CD4-positive, alpha-beta T cell treated with Interleukin-2 at 100 ng/mL for 4 hours (primary cell): ENCODE results near the gene LSM14A.
"Not testable (repeated sequence)": the region's sequence is repeated elsewhere in the genome, so short reads cannot be mapped to it uniquely, and the experiment has no call there.

Source experiments
- DNase-seq: peaks from one replicate; pipeline ENCODE4 v3.0.0-alpha.2; 2020; ENCODE audit warnings: low spot score

LSM14A gene

DNA sequence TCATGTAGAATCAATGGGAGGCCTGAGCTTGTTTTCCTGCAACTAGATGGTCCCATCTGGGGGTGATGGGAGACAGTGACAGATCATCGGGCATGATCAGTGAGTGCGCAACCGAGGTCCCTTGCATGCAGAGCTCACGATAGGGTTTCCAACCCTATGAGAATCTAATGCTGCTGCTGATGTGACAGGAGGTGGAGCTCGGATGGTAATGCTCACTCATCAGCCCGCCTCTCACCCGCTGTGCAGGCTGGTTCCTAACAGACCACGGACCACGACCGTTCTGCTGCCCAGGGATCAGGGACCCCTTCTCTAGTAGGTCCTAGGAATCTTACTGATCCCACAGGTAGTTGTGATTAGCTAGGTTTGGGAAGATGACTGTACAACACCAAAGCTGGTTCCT lies 58.5 kb downstream of the LSM14A start:
- no peak for DNase-seq

GRCh38 chr19:34231439-34231838 lies 59.1 kb downstream of the LSM14A start:
- no peak for DNase-seq

- peak; percentile 30 for DNase-seq
These were observed 60.5 kb downstream of the LSM14A start for GRCh38 chr19:34232566-34233481.

DNA sequence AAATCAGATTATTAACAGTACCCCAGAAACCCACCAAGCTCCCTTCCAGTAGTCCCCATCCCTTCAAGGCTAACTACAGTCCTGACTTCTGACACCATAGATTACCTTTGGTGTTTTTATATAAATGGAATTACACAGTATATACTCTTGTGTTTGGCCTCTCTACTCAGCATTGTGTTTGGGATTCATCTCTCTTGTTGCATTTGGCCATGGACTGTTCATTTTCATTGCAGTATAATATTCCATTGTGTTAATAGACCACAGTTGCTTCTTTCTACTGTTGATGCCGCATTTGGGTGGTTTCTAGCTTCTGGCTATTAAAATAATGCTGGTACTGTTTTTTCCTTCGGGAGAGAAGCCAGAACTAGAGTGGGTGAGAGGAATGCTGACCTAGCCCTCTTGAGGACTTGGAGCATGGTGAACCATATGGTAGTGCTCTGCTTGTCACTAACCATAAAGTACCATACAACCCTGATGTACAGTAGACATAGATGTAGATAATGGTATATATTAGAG lies 63.2 kb downstream of the LSM14A start:
- DNase-seq, result no peak

- DNase-seq, result no peak
These were observed 64.0 kb downstream of the LSM14A start for GRCh38 chr19:34236035-34236987.

DNA sequence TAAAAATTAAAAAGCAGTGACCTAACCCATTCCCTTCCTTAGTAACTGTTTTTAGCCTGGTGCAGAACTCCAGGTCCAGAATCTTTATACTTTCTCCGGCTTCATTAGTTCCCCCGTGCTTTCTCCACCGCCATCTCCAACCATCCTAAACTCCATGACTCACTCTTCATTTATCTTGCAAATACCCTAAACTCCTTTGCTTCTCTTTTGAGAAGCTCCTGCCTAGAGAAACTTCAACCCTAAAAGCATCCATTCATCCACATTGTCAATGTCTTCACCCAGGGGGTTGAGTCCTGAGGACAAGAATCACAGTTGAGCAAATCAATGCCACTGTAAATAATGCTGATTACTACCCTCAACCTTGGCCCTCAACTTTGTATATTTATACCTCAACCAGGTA lies 65.0 kb downstream of the LSM14A start:
- no peak for DNase-seq

GRCh38 chr19:34237939-34238338 lies 65.6 kb downstream of the LSM14A start:
- no peak for DNase-seq

DNA sequence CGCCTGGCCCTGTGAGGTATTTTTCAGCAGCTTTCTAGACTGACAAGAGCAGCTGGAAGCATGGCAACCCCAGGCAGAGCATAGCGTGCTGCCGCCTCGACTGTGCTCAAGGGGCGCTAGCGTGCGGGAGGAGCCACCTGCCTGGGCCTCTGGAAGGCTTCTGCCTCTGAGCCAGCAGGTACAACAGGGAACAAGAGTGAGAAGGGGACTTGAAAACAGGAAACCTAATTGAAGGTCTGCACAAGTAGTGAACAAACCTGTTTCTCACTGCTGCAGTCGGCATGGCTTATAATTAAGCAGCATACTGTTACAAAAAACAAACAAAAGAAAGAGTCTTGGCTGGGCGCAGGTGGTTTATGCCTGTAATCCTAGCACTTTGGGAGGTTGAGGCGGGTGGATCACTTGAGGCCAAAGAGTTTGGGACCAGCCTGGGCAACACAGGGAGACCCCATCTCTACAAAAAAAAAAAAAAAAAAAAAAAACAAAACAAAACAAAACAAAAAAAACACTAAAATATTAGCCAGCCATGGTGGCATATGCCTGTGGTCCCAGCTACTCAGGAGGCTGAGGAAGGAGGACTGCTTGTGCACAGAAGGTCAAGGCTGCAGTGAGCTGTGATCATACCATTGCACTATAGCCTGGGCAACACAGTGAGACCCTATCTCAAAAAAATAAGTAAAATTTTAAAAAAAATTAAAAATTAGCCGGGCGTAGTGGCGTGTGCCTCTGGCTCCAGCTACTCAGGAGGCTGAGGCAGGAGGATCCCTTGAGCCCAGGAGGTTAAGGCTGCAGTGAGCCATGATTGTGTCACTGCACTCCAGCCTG lies 69.4 kb downstream of the LSM14A start:
- no peak for DNase-seq

- not testable (repeated sequence) for DNase-seq
These were observed 71.0 kb downstream of the LSM14A start for GRCh38 chr19:34243138-34243875.

DNA sequence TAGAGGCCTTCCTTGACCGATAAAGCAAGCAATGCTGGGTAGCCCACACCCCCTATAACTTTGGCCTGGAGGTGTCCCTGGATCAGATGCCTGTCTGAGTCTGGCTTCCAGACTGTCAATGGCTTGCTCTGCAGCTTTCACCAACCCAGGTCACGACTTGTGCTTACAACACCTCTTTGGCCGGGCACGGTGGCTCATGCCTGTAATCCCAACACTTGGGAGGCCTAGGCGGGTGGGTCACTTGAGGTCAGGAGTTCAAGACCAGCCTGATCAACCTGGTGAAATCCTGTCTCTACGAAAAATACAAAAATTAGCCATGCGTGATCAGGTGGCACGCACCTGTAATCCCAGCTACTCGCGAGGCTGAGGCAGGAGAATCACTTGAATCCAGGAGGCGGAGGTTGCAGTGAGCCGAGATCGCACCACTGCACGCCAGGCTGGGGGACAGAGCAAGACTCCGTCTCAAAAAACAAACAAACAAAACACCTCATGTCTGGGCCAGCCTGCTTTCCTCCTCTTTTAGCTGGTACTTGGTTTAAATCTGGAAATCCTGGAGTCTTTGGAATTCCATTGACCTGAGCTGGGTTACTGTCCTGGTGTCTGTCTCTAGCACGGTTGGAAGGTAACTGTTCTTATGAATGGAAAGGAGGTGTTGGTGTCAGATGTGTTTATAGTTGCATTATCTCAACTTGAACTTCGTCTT lies 71.7 kb downstream of the LSM14A start:
- DNase-seq, result no peak

DNA sequence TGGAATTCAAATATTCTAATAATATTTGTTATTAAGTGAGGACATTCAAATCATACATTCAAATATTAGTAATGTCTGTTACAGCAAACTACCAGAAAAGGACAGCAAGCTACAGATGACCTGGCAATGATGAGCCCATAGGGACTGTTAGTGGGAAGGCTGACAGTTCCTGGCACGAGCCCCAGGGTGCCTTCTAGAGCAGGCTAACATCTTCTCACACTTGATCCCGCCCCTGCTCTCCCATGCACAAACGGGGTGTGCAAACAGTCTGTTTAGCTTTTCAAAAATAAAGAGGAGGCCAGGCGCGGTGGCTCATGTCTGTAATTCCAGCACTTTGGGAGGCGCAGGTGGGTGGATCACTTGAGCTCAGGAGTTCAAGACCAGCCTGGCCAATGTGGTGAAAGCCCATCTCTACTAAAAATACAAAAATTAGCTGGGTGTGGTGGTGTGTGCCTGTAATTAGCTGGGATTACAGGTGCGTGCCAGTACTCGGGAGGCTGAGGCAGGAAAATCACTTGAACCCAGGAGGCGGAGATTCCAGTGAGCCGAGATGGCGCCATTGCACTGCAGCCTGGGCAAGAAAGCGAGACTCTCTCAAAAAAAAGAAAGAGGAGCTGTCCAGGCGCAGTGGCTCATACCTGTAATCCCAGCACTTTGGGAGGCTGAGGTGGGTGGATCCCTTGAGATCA lies 72.5 kb downstream of the LSM14A start:
- DNase-seq, result no peak

DNA sequence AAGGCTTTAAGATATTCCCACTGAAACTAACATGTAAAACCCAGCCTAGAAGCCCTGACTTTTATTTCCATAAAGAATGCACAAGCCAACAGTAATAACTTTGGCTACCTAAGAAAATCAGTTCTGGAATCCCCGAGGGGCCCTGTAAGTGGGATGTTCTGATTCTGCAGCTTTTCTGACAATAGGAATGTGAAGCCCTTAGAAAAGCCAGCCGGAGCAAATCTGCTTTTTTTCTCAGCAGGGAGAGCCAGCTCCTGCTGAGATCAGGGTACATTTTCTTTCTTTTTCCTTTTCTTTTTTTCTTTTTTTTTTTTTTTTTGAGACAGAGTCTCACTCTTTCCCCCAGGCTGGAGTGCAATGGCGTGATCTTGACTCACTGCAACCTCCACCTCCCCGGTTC lies 74.0 kb downstream of the LSM14A start:
- DNase-seq, result no peak

DNA sequence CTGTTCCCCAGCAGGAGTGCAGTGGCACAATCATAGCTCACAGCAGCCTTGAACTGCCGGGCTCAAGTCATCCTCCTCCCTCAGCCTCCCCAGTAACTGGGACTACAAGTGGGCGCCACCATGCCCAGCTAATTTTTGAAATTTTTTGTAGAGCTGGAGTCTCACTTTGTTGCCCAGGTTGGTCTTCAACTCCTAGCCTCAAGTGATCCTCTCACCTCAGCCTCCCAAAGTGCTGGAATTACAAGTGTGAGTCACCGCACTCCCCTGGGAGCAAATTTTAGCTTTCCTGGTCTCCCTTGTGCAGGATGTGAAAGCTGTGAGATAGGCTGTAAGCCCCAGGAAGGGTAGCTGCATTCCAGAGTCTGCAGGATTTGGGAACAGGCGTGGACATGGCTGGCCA lies 76.6 kb downstream of the LSM14A start:
- DNase-seq, result no peak

DNA sequence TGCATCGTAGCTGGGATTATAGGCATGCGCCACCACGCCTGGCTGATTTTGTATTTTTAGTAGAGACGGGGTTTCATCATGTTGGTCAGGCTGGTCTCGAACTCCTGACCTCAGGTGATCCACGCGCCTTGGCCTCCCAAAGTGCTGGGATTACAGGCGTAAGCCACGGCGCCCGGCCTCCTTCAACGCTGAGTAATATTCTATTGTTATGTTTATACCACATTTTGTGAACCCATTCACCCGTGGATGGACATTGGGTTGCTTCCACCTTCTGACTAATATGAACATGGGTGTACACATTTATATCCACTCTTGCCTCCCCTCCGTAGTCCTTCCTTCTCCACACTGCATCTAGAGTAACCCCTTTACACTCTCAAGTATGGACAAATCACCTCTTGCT lies 80.9 kb downstream of the LSM14A start:
- not testable (repeated sequence) for DNase-seq

- not testable (repeated sequence) for DNase-seq
These were observed 81.4 kb downstream of the LSM14A start for GRCh38 chr19:34253681-34254045.

- DNase-seq, result peak; percentile 82
These were observed 81.9 kb downstream of the LSM14A start, which contains the start of gene GARRE1 for GRCh38 chr19:34254046-34254697. Gene GARRE1 (plus strand): TSS chr19:34254554. CDS start chr19:34300474, 45,920 bp downstream.

DNA sequence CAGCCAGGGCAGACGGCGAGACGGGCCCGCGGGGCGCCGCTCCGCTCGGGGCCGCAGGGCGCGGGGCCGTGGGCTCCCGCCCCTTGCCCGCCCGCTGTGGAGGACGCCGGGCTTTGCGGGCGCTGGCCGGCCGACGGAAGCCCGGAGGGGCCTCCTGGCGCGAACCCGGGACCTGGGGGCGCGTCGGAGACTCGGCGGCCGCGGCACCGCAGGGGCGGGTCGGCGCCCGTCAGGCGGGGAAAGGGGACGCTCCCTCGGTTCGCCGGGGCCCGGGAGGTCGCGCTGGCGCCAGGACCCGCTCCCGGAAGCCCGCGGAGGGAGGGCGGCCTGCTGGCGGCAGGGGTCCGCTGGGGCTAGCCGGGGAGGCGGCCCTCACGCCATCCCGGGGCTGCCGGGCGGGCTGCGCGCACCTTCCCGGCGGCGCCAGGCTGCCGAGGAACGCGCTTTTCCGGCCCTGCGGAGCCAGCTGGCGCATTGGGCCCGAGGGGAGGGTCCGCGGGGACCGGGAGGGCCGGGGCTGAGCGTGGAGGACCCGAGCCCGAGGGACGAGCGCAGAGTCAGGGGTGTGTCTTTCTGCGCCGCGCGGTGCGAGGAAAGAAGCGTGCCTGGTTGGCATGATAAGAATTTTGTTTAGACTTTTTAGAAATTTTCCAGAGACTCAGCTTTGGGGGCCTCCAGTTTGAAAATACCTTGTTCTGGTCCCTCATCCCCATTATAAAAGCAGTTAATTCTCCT lies 82.6 kb downstream of the LSM14A start:
- DNase-seq, result peak; percentile 17

DNA sequence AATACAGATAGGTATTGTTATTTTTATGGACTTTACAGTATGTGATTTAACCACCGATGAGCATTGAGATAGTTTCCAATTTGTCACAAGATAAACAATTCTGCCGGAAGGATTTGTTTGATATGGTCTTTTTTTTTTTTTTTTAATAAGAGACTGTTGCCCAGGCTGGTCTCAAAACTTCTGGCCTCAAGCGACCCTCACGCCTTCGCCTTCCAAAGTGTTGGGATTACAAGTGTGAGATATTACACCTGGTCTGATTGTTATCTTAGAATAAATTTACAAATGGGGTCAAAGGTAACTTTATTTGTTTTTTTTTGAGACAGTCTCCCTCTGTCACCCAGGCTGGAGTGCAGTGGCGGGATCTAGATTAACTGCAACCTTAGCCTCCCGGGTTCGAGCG lies 83.2 kb downstream of the LSM14A start:
- no peak for DNase-seq
